Measurements from ENCODE around the gene NR1H3. TPM values are rescaled to one million over a fixed set of nuclear protein-coding genes. Genes with fewer than 3 reads are reported as not detected.

The NR1H3 gene
- total RNA-seq, 2 donors from 2014 or later = 8.1 to 16.1 TPM

DNA sequence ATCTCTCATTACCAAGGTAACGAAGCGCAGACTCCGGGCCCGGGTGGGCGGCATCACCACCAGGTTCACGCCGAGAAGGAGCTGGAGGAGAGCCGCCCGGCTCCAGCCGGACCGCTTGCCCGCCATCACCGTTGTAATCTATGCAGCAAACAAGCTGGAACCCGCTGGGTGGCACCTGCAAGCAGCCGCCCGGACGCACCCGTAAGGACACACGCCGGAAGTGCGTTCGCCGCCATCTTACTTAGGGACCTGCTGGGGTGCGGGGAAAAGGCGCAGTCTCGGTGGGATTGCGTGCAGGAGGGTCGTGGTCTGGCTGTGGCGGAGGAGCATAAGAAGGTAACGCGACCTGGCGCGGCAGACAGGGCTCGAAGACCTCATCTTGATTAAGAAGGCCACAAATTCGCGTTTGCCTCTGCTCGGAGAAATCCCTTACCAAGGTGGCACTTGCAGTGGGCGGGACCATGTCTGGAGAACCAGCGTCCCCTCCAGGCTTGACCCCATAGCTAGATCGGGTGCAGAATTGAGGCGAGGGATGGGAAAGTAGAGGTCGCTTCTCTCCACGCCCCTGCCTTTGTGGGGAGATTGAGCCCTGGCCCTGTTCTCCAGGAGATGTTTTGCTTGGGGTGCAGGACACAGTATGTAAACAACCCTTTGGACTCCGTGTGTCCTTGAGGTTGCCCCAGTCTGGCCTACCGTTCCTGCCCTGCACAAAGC, 9.0 kb upstream of the NR1H3 start, which contains the start of gene ACP2:
Gene ACP2, minus strand, starts transcription at position 151 of the 714 bp plus-strand sequence. Its CDS starts 25 bp downstream, at position 126.
- ATAC-seq (replicated peaks in 1 of 2) (peak; percentile 89 to 94), DNase-seq (peak; percentile 88 to 89)
- H3K4me3 Mint-ChIP-seq = peak within 1 kb of the TSS; percentile 91 to 99
- peak within 1 kb of the TSS; percentile 99 for H3K27ac Mint-ChIP-seq
- H3K27me3 Mint-ChIP-seq (ENCODE audit: low read depth) = no peaks in the 10 kb centered on the region
- H3K36me3 Mint-ChIP-seq (ENCODE audit: insufficient read depth in 2 of 2) = peaks cover 0 to 6% of the 10 kb centered on the region in 2 donors
- no peaks in the 10 kb centered on the region for H3K9me3 Mint-ChIP-seq
- peaks cover 17% of the 10 kb centered on the region for H3K4me1 Mint-ChIP-seq (ENCODE audit: low read depth)

DNA sequence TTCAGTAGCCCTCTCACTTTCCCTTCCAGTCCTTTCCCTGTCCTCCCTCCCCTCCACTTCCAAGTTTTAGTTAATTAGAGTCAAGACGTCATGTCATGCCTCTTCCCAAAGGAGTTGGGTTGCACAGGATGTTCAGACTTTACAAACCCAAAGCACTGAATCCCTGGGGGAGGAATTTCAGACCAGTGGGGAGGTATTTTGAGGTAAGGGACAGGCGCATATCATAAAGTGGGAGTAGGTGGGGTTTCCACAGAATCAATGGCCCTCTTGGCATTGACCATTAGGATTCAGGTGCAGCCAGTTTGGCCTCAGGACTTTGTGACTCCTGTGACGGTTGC, 8.4 kb upstream of the NR1H3 start:
- peaks cover 0 to 5% of the 10 kb centered on the region in 2 donors for H3K36me3 Mint-ChIP-seq (ENCODE audit: insufficient read depth in 2 of 2)
- DNase-seq = no peak
- peak overlapping the region; percentile 91 to 99 for H3K4me3 Mint-ChIP-seq

DNA sequence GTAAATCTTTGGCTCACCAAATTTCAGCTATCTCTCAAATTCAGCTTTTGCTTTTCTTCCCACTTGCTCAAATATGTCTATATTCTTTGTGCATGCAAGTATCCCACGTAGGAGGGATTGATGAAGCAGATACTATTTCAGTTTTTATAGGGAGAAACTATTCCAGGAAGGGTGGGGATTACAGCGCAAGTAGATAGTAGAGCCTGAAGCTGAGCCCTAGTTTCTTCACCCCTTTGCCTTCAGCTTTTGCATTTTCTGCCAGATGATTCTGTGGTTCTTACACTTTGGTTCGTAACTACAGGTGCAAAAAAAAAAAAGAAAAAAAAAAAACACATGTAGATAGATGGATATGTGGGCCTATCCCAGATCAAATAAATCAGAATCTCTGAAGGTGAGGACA, 6.0 kb upstream of the NR1H3 start:
- H3K9me3 Mint-ChIP-seq = no peaks in the 10 kb centered on the region
- H3K36me3 Mint-ChIP-seq (ENCODE audit: insufficient read depth in 2 of 2) = peaks cover 0 to 3% of the 10 kb centered on the region in 2 donors
- ATAC-seq (replicated peaks in 1 of 2) = no peak
- no peak overlapping the region for H3K27ac Mint-ChIP-seq
- no peaks in the 10 kb centered on the region for H3K27me3 Mint-ChIP-seq (ENCODE audit: low read depth)
- peaks cover 15% of the 10 kb centered on the region for H3K4me1 Mint-ChIP-seq (ENCODE audit: low read depth)
- DNase-seq = no peak
- no peak overlapping the region for H3K4me3 Mint-ChIP-seq

More for the DNA sequence above, 8.4 kb upstream of the NR1H3 start:
- H3K27me3 Mint-ChIP-seq (ENCODE audit: low read depth) = no peaks in the 10 kb centered on the region
- ATAC-seq (replicated peaks in 1 of 2) = no peak
- H3K9me3 Mint-ChIP-seq = no peaks in the 10 kb centered on the region
- peak overlapping the region; percentile 99 for H3K27ac Mint-ChIP-seq
- H3K4me1 Mint-ChIP-seq (ENCODE audit: low read depth) = peaks cover 17% of the 10 kb centered on the region

DNA sequence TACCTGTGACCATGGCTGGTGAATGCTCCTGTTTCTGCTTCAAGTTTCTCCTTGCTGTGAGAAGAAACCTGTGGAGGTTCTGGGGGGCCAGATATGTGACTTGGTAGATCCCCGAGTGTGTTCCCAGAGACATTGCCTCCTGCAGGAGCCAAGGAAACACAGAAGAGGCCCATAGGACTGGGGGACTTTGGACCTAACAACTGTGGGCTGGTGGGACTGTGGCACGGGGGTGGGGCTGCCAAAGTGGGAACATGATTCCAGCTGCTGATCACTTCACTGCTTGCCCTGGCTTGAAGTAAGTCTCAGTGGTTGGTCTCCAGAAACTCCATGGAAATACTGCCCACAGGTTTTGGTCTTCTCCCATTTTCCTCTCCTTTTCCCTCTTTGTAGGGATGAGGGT, 4.1 kb upstream of the NR1H3 start:
- Mint-ChIP-seq H3K27ac (no peak overlapping the region), H3K36me3 (ENCODE audit: insufficient read depth in 2 of 2) (peaks cover 0 to under 1% of the 10 kb centered on the region in 2 donors), H3K4me1 (ENCODE audit: low read depth) (peaks cover 4% of the 10 kb centered on the region), H3K27me3 (ENCODE audit: low read depth) (no peaks in the 10 kb centered on the region), H3K4me3 (no peak overlapping the region), H3K9me3 (no peaks in the 10 kb centered on the region)
- no peak for ATAC-seq (replicated peaks in 1 of 2)
- DNase-seq = no peak

DNA sequence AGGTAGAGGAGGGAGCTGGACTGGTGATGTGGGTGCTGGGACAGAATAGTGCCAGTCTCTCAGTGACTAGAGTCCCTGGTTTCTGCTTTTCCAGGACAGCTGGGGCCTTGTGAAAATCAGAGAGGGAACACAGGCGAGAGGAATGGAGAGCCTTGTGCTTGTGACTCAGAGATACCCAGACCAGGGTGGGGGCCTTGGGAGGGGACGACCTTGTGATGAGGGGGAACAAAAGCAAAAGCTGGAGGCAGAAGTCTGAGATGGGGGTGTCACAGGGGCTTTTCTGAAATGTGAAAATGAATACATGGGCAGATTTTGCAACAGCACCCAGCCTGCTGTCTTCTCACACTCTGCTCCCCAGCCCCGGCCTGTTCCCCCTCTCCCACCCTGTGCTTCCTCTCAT, 3.4 kb upstream of the NR1H3 start:
- Mint-ChIP-seq H3K9me3 (no peaks in the 10 kb centered on the region), H3K27me3 (ENCODE audit: low read depth) (no peaks in the 10 kb centered on the region), H3K4me3 (no peak overlapping the region), H3K4me1 (ENCODE audit: low read depth) (peaks cover 9% of the 10 kb centered on the region), H3K36me3 (ENCODE audit: insufficient read depth in 2 of 2) (no peaks in the 10 kb centered on the region), H3K27ac (no peak overlapping the region)
- DNase-seq = no peak
- ATAC-seq (replicated peaks in 1 of 2) = no peak

DNA sequence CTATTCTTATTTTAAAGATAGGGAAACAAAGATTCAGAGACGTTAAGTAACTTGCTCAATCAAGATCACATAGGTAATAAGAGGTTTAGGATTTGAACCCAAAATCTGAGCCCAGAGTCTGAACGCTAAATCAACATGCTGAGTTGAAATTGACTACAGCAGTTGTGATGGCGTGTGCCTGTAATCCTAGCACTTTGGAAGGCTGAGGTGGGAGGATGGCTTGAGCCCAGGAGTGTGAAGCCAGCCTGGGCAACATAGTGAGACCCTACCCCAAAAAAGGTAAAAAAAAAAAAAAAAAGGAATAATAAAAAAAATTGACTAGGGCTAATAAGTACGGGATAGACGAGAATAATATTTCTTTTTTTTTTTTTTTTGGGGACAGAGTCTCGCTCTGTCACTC, 1.4 kb upstream of the NR1H3 start:
- Mint-ChIP-seq H3K4me3 (no peak overlapping the region), H3K27ac (no peak overlapping the region), H3K4me1 (ENCODE audit: low read depth) (peaks cover 12% of the 10 kb centered on the region), H3K9me3 (no peaks in the 10 kb centered on the region), H3K36me3 (ENCODE audit: insufficient read depth in 2 of 2) (no peaks in the 10 kb centered on the region), H3K27me3 (ENCODE audit: low read depth) (no peaks in the 10 kb centered on the region)
- ATAC-seq (replicated peaks in 1 of 2) (no peak), DNase-seq (no peak)

DNA sequence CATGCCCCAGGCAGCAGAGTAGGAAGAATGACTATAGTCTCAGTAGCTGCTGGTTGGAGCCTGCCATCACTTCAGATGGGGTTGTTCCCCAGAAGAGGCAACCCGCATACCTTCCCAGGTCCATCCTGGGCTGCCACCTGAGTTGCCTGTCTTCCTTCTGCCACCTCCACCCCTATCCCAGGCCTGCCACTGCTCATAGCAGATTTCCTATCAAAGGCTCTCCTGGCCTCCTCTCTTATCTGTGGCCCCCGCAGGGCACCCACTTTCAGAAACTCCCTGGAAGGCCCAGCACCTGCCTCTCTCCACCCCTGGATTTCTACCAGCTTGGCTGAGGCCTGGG, 649 bp upstream of the NR1H3 start:
- peaks cover 12% of the 10 kb centered on the region for H3K4me1 Mint-ChIP-seq (ENCODE audit: low read depth)
- DNase-seq = no peak
- H3K4me3 Mint-ChIP-seq = no peak overlapping the region
- ATAC-seq (replicated peaks in 1 of 2) = no peak
- no peaks in the 10 kb centered on the region for H3K27me3 Mint-ChIP-seq (ENCODE audit: low read depth)
- no peaks in the 10 kb centered on the region for H3K9me3 Mint-ChIP-seq
- H3K27ac Mint-ChIP-seq = no peak overlapping the region
- no peaks in the 10 kb centered on the region for H3K36me3 Mint-ChIP-seq (ENCODE audit: insufficient read depth in 2 of 2)

DNA sequence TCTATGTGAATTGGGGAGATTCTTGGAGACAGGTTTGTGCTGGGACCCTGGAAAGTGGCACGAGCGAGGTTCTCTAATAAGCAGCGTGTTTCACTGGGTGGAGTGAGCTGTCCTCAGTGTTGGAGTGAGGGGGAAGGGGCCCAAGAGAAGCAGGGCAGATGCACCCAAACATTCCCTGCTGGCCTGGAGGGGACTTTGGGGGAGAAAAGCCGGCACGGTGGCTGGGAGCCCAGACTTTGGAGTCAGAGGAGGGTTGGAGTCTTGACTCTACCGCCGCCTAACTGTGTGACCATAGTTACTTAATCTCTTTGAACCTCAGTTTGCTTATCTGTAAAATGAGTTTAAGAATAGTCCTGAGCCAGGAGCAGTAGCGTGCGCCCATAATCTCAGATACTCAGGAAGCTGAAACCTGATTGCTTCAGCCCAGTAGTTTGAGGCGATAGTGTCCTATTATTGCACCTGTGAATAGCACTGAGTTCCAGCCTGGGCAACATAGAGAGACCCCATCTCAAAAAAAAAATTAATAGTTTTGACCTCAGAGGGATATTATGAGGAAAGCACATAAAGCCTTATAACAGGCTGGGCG, 614 bp downstream of the NR1H3 start:
- no peaks in the 10 kb centered on the region for H3K27me3 Mint-ChIP-seq (ENCODE audit: low read depth)
- peaks cover 12% of the 10 kb centered on the region for H3K4me1 Mint-ChIP-seq (ENCODE audit: low read depth)
- H3K36me3 Mint-ChIP-seq (ENCODE audit: insufficient read depth in 2 of 2) = no peaks in the 10 kb centered on the region
- ATAC-seq (replicated peaks in 1 of 2) = no peak
- H3K27ac Mint-ChIP-seq = no peak overlapping the region
- no peaks in the 10 kb centered on the region for H3K9me3 Mint-ChIP-seq
- no peak for DNase-seq
- no peak overlapping the region for H3K4me3 Mint-ChIP-seq

DNA sequence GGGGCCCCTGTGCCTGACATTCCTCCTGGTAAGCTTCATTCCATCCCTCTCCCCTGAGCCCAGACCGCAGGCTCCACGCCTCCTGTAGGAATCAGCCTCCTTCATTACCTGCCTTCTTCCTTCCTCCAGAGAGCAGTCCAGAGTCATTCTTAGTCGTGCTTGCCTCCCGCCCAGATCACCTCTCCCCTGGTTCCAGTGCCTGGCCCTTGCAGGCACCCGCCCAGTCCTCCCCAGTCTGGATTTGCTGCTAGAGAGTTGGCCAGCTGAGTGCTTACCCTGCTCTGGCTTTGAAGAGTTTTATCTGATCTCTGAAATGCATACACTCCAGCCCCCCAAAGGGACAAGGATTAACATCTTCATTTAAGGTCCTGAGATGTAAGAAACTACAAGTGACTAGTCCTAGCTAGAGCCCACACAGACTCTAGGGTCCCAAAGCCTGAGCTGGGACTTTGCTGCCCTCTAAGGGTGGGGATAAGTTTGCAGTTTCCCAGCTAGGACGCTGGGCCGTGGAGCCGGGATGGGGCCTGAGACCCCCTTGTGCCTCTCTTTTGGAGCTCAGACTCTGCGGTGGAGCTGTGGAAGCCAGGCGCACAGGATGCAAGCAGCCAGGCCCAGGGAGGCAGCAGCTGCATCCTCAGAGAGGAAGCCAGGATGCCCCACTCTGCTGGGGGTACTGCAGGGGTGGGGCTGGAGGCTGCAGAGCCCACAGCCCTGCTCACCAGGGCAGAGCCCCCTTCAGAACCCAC, 1.6 kb downstream of the NR1H3 start:
- no peak overlapping the region for H3K4me3 Mint-ChIP-seq
- H3K27ac Mint-ChIP-seq = no peak overlapping the region
- DNase-seq = peak; percentile 46 to 53
- peak; percentile 84 to 87 for ATAC-seq (replicated peaks in 1 of 2)
- H3K9me3 Mint-ChIP-seq = no peaks in the 10 kb centered on the region
- peaks cover 12% of the 10 kb centered on the region for H3K4me1 Mint-ChIP-seq (ENCODE audit: low read depth)
- H3K36me3 Mint-ChIP-seq (ENCODE audit: insufficient read depth in 2 of 2) = no peaks in the 10 kb centered on the region
- no peaks in the 10 kb centered on the region for H3K27me3 Mint-ChIP-seq (ENCODE audit: low read depth)

DNA sequence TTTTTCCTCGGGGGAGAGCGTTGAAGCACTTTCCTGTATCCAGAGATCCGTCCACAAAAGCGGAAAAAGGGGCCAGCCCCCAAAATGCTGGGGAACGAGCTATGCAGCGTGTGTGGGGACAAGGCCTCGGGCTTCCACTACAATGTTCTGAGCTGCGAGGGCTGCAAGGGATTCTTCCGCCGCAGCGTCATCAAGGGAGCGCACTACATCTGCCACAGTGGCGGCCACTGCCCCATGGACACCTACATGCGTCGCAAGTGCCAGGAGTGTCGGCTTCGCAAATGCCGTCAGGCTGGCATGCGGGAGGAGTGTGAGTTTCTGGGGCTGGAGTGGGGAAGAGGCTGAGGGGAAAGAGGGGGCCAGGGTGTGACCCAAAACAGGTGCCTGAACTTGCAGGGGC, 2.6 kb downstream of the NR1H3 start:
- H3K27ac Mint-ChIP-seq = no peak overlapping the region
- peaks cover 20% of the 10 kb centered on the region for H3K4me1 Mint-ChIP-seq (ENCODE audit: low read depth)
- no peaks in the 10 kb centered on the region for H3K27me3 Mint-ChIP-seq (ENCODE audit: low read depth)
- H3K36me3 Mint-ChIP-seq (ENCODE audit: insufficient read depth in 2 of 2) = no peaks in the 10 kb centered on the region
- ATAC-seq (replicated peaks in 1 of 2) = no peak
- no peaks in the 10 kb centered on the region for H3K9me3 Mint-ChIP-seq
- H3K4me3 Mint-ChIP-seq = no peak overlapping the region
- no peak for DNase-seq

DNA sequence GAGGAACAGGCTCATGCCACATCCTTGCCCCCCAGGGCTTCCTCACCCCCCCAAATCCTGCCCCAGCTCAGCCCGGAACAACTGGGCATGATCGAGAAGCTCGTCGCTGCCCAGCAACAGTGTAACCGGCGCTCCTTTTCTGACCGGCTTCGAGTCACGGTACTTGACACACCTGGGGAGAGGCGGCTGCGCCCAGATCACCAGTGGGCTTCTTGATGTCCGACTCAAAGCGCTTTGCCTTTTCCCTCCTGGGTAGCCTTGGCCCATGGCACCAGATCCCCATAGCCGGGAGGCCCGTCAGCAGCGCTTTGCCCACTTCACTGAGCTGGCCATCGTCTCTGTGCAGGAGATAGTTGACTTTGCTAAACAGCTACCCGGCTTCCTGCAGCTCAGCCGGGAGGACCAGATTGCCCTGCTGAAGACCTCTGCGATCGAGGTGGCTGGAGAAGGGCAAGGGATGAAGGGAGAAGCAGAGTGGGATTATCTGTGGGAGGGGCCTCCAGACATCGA, 3.5 kb downstream of the NR1H3 start:
- H3K4me3 Mint-ChIP-seq = no peak overlapping the region
- H3K4me1 Mint-ChIP-seq (ENCODE audit: low read depth) = peaks cover 28% of the 10 kb centered on the region
- H3K27me3 Mint-ChIP-seq (ENCODE audit: low read depth) = no peaks in the 10 kb centered on the region
- DNase-seq (no peak), ATAC-seq (replicated peaks in 1 of 2) (no peak)
- no peaks in the 10 kb centered on the region for H3K9me3 Mint-ChIP-seq
- H3K36me3 Mint-ChIP-seq (ENCODE audit: insufficient read depth in 2 of 2) = no peaks in the 10 kb centered on the region
- no peak overlapping the region for H3K27ac Mint-ChIP-seq

DNA sequence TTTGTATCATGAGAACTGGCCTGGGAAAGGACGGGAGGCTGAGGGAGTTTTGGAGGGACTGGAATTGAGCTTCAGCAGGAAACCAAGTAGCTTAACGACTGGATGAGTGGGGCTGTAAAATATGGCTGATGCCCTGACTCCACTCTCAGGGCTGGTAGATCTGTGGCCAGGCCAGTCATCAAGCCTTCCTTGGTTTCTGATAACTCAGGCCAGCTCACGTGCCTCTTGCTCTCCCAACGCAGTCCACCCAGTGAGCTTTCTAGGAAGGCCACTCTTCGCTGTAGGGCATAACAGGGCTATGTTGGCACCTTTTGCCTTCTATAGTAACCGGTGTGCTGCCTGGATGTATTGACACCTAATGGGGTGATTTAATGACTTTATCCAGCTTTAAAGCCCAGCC, 6.3 kb downstream of the NR1H3 start:
- no peaks in the 10 kb centered on the region for H3K36me3 Mint-ChIP-seq (ENCODE audit: insufficient read depth in 2 of 2)
- ATAC-seq (replicated peaks in 1 of 2) (no peak), DNase-seq (no peak)
- no peaks in the 10 kb centered on the region for H3K27me3 Mint-ChIP-seq (ENCODE audit: low read depth)
- H3K4me3 Mint-ChIP-seq = no peak overlapping the region
- H3K27ac Mint-ChIP-seq = no peak overlapping the region
- H3K4me1 Mint-ChIP-seq (ENCODE audit: low read depth) = peaks cover 42% of the 10 kb centered on the region
- H3K9me3 Mint-ChIP-seq = no peaks in the 10 kb centered on the region

DNA sequence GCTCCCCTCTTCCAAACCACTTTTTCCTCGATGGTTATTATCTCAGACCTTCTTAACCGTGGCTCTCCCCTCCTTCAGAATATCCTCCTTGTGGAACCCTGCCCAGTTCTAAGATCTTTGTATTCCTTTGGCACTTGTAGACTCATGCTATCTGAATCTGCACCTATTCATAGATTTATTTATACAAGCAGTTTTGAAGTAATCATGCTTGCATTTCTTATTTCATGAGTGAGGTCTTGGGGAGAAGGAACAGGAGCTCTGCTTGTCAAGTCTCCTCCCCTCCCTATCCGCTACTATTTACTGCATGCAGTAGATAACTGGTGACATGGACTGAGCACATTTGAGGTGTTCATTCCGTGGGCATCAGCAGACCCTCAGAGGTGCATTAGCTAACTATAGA, 6.7 kb downstream of the NR1H3 start:
- Mint-ChIP-seq H3K4me1 (ENCODE audit: low read depth) (peaks cover 40% of the 10 kb centered on the region), H3K27me3 (ENCODE audit: low read depth) (no peaks in the 10 kb centered on the region), H3K9me3 (no peaks in the 10 kb centered on the region), H3K4me3 (no peak overlapping the region), H3K36me3 (ENCODE audit: insufficient read depth in 2 of 2) (no peaks in the 10 kb centered on the region), H3K27ac (peak overlapping the region; percentile 31)
- no peak for ATAC-seq (replicated peaks in 1 of 2)
- no peak for DNase-seq

Data from activated T-cell treated with anti-CD3 and anti-CD28 coated beads, Interleukin-2, amount 50 U/mL, for 72 hours (primary cell).